ENCODE measurements around the gene EIF5AL1.

DNA sequence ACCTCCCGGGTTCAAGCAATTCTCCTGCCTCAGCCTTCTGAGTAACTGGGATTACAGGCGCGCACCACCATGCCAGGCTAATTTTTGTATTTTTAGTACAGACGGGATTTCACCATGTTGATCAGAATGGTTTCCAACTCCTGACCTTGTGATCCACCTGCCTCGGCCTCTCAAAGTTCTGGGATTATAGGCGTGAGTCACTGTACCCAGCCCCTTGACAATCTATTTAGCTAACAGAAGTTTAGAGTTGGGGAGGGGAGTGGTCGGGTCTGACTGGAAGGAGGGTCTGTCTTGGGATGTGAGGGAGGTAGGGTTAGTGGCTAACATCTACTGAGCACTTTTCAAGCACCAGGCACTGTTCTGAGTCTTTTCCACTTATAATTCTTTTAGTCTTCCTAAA, 39.9 kb upstream of the EIF5AL1 start:
- TF ChIP-seq, protein P1, sequence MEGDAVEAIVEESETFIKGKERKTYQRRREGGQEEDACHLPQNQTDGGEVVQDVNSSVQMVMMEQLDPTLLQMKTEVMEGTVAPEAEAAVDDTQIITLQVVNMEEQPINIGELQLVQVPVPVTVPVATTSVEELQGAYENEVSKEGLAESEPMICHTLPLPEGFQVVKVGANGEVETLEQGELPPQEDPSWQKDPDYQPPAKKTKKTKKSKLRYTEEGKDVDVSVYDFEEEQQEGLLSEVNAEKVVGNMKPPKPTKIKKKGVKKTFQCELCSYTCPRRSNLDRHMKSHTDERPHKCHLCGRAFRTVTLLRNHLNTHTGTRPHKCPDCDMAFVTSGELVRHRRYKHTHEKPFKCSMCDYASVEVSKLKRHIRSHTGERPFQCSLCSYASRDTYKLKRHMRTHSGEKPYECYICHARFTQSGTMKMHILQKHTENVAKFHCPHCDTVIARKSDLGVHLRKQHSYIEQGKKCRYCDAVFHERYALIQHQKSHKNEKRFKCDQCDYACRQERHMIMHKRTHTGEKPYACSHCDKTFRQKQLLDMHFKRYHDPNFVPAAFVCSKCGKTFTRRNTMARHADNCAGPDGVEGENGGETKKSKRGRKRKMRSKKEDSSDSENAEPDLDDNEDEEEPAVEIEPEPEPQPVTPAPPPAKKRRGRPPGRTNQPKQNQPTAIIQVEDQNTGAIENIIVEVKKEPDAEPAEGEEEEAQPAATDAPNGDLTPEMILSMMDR (IDR thresholded peaks at IDR 0.05; ENCODE audit: low read depth, low read length): no peak
- no peak for TF ChIP-seq EZH2phosphoT487 (IDR thresholded peaks at IDR 0.05; ENCODE audit: low read depth)

Data from OCI-LY3 (cell line).